Naive B cell (primary cell): ENCODE data around the gene PSME3IP1. TPM values are rescaled to one million over a fixed set of nuclear protein-coding genes. Genes with fewer than 3 reads are reported as not detected.
"Not testable (repeated sequence)": the region's sequence is repeated elsewhere in the genome, so short reads cannot be mapped to it uniquely, and the experiment has no call there.

ENCODE experiments used
- ATAC-seq, 2 donors: fragments of 150-1000 bp; cut with Tn5 transposase; 2 replicates each; pipeline ENCODE4 v1.10.0; 2021; ENCODE audit warnings: low read depth in 2 of 2, mild to moderate bottlenecking in 2 of 2, moderate library complexity in 2 of 2
- DNase-seq: peaks from one replicate; pipeline ENCODE4 v3.0.0; 2022
- H3K27ac Mint-ChIP-seq, 6 donors: one replicate each; pipeline ENCODE4 v1.8.0; 2020 to 2022; ENCODE audit warnings: mild to moderate bottlenecking in 6 of 6, mixed read lengths in 6 of 6, moderate library complexity in 5 of 6, inconsistent platforms in 2 of 6
- H3K27me3 Mint-ChIP-seq, 3 donors: one replicate each; pipeline ENCODE4 v1.8.0; 2021 to 2022; ENCODE audit warnings: mixed read lengths in 3 of 3, mild to moderate bottlenecking in 1 of 3
- H3K36me3 Mint-ChIP-seq, 2 donors: one replicate each; pipeline ENCODE4 v1.8.0; 2020 to 2022; ENCODE audit warnings: mixed read lengths in 2 of 2, inconsistent platforms in 1 of 2, mild to moderate bottlenecking in 1 of 2
- H3K4me1 Mint-ChIP-seq, 3 donors: one replicate each; pipeline ENCODE4 v1.8.0; 2020 to 2022; ENCODE audit warnings: mixed read lengths in 3 of 3, inconsistent platforms in 1 of 3, mild to moderate bottlenecking in 1 of 3, moderate library complexity in 1 of 3
- H3K4me3 Mint-ChIP-seq, 8 donors: one replicate each; pipeline ENCODE4 v1.8.0; 2020 to 2022; ENCODE audit warnings: mild to moderate bottlenecking in 8 of 8, mixed read lengths in 8 of 8, moderate library complexity in 8 of 8, inconsistent platforms in 2 of 8
- H3K9me3 Mint-ChIP-seq, 7 donors: one replicate each; pipeline ENCODE4 v1.8.0; 2020 to 2022; ENCODE audit warnings: mixed read lengths in 7 of 7, mild to moderate bottlenecking in 5 of 7, inconsistent platforms in 2 of 7, moderate library complexity in 1 of 7
- polyA plus RNA-seq, 6 donors: library from polyadenylated mRNA; unstranded; fragments of 300-500 nt; fragmentation: Illumina TruSeq; gene quantifications; one replicate each; pipeline ENCODE4 v1.2.3, GENCODE V29; 2021; ENCODE audit warnings: low read depth in 6 of 6

The PSME3IP1 gene
- polyA plus RNA-seq, 6 donors from 2014 or later, result 85.1 to 109 (median 93.6) TPM

DNA sequence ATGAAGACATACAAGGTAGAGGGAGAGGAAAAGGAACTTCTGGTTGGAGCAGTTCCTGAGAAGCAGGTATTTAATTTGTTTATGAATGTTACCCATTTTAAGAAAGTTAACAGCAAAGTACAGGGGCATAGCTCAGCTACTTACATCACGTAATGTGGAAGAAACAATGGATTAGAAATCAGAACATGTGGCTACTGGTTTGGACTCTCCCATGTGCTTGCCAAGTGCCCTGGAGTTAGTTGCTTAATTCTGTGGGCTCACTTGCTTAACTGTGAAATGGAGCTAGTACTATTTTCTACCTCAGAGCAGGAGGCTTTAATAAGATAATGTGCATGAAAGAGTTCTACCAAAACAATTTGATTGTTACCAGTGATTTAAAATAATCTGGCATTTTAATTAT is 27.6 kb upstream of the PSME3IP1 start:
- Mint-ChIP-seq H3K9me3 (peaks cover 8 to 29% (median 17%) of the 10 kb centered on the region in 7 donors), H3K4me1 (no peaks in the 10 kb centered on the region), H3K4me3 (no peak overlapping the region), H3K27ac (no peak overlapping the region), H3K27me3 (no peaks in the 10 kb centered on the region), H3K36me3 (peaks cover 50 to 60% of the 10 kb centered on the region in 2 donors)
- no peak for DNase-seq
- no peak for ATAC-seq

DNA sequence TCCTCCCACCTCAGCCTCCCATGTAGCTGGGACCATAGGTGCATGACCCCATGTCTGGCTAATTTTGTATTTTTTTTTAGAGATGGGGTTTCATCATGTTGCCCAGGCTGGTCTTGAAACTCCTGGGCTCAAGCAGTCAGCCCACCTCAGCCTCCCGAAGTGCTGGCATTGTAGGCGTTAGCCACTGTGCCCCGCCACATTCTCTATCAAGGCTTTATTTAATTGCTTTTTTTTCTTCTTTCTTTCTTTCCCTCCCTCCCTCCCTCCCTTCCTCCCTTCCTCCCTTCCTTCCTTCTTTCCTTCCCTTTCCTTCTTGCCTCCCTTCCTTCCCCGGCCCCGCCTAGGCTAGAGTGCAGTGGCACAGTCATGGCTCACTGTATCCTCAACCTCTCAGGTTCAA is 23.9 kb upstream of the PSME3IP1 start:
- Mint-ChIP-seq H3K27ac (no peak overlapping the region), H3K27me3 (no peaks in the 10 kb centered on the region), H3K4me1 (no peaks in the 10 kb centered on the region), H3K4me3 (no peak overlapping the region), H3K9me3 (no peaks in the 10 kb centered on the region), H3K36me3 (peaks cover 25 to 31% of the 10 kb centered on the region in 2 donors)
- ATAC-seq, result no peak
- DNase-seq, result no peak

DNA sequence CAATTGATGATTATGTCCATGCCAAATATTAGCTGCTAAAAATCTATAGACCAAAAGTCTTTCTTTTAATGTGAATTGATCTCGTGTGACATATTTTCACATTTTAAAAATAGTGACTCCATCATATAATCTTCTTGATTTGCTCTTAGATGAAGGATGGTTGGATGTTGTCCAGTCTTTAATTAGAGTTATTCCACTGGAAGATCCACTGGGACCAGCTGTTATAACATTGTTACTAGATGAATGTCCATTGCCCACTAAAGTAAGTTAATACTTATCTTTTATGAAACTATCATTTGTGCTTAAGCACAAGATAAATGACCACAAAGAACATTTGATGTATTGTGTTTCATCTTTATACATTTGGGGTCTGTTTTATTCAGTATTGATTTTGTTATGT is 23.1 kb upstream of the PSME3IP1 start:
- DNase-seq, result no peak
- no peak overlapping the region for H3K27ac Mint-ChIP-seq
- H3K27me3 Mint-ChIP-seq, result no peaks in the 10 kb centered on the region
- H3K9me3 Mint-ChIP-seq, result no peaks in the 10 kb centered on the region
- H3K36me3 Mint-ChIP-seq, result peaks cover 16 to 24% of the 10 kb centered on the region in 2 donors
- no peak for ATAC-seq
- H3K4me1 Mint-ChIP-seq, result no peaks in the 10 kb centered on the region
- H3K4me3 Mint-ChIP-seq, result no peak overlapping the region

DNA sequence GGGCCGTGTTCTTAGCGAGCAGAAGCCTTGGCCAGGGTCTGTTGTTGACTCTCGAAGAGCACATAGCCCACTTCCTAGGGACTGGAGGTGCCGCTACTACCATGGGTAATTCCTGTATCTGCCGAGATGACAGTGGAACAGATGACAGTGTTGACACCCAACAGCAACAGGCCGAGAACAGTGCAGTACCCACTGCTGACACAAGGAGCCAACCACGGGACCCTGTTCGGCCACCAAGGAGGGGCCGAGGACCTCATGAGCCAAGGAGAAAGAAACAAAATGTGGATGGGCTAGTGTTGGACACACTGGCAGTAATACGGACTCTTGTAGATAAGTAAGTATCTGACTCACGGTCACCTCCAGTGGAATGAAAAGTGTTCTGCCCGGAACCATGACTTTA is 18.8 kb upstream of the PSME3IP1 start:
- no peak overlapping the region for H3K27ac Mint-ChIP-seq
- peaks cover 6 to 8% of the 10 kb centered on the region in 2 donors for H3K36me3 Mint-ChIP-seq
- ATAC-seq (no peak), DNase-seq (no peak)
- no peaks in the 10 kb centered on the region for H3K9me3 Mint-ChIP-seq
- no peaks in the 10 kb centered on the region for H3K27me3 Mint-ChIP-seq
- peaks cover 0 to 5% (median 2%) of the 10 kb centered on the region in 3 donors for H3K4me1 Mint-ChIP-seq
- H3K4me3 Mint-ChIP-seq, result no peak overlapping the region

DNA sequence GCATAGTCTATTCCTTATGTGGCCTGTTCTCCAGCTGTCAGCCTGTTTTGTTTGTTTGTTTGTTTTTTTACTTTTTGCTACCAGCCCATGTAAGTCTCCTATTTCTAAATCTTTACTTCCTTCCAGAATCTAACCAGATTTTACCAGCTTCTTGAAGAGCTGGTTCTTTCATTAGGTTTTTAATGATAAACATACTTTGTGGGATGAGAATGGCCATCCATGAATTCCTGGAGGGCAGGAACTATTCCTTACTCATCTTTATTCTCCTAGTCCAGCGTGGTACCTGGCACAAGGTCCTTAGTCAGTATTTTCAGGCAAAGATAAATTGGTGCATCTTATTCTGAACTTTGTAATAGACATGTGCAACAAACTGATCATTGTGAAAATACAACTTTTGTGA is 17.6 kb upstream of the PSME3IP1 start:
- Mint-ChIP-seq H3K4me3 (no peak overlapping the region), H3K4me1 (peaks cover 2 to 8% (median 5%) of the 10 kb centered on the region in 3 donors), H3K9me3 (no peaks in the 10 kb centered on the region), H3K36me3 (peaks cover 6 to 8% of the 10 kb centered on the region in 2 donors), H3K27ac (peak overlapping the region in 2 of 6 donors; percentile 1 to 35), H3K27me3 (no peaks in the 10 kb centered on the region)
- DNase-seq, result no peak
- no peak for ATAC-seq

DNA sequence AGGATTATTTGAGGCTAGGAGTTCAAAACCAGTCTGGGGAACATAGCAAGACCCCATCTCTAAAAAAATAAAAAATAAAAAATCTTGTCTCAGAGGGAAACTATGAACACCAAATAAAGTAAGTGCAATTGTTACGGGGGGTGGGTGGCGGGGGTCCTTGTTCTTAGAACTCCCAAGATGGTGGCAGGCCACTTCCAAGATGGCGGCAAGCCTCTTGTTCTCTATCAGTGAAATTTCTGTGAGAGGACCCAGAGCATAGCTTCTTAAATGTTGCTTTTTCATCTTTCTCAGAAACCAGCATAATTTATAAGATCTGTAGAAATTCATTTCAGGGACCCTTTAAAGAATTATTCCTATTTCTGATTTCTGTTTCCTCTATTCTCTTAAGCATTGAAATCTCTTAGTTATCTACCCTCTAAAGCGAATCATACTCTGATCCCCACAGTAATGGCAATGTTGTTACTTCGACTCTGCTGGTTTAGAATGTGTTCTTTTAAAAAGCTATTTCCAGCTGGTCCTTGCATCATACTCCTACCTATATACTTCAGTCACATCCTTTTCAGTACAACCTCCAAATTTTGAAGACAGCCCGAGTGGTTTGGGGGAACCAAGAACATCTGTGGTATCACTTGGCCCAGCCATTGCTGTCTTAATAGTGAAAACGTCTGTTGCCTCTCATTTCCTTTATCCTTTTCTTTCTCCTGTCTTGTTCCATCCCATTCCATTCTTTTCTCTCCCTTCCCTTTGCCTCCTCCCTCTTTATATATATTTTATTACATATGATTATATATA is 16.5 kb upstream of the PSME3IP1 start:
- no peaks in the 10 kb centered on the region for H3K9me3 Mint-ChIP-seq
- DNase-seq (no peak), ATAC-seq (no peak)
- H3K27me3 Mint-ChIP-seq, result no peaks in the 10 kb centered on the region
- H3K4me1 Mint-ChIP-seq, result peaks cover 2 to 10% (median 5%) of the 10 kb centered on the region in 3 donors
- H3K4me3 Mint-ChIP-seq, result no peak overlapping the region
- no peaks in the 10 kb centered on the region for H3K36me3 Mint-ChIP-seq
- H3K27ac Mint-ChIP-seq, result no peak overlapping the region

DNA sequence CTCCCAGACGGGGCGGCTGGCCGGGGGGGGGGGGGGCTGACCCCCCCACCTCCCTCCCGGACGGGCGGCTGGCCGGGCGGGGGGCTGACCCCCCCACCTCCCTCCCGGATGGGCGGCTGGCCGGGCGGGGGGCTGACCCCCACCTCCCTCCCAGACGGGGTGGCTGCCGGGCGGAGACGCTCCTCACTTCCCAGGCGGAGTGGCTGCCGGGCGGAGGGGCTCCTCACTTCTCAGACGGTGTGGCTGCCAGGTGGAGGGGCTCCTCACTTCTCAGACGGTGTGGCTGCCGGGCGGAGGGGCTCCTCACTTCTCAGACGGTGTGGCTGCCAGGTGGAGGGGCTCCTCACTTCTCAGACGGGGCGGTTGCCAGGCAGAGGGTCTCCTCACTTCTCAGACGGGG is 15.1 kb upstream of the PSME3IP1 start:
- H3K4me3 Mint-ChIP-seq, H3K9me3 Mint-ChIP-seq: not testable (repeated sequence)
- peaks cover 4 to 10% (median 5%) of the 10 kb centered on the region in 3 donors for H3K4me1 Mint-ChIP-seq

DNA sequence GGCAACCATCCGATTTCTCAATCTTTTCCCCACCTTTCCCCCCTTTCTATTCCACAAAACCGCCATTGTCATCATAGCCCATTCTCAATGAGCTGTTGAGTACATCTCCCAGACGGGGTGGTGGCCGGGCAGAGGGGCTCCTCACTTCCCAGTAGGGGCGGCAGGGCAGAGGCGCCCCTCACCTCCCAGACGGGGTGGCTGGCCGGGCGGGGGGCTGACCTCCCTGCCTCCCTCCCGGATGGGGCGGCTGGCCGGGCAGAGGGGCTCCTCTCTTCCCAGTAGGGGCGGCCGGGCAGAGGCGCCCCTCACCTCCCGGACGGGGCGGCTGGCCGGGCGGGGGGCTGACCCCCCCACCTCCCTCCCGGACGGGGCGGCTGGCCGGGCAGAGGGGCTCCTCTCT is 14.5 kb upstream of the PSME3IP1 start:
- not testable (repeated sequence) for ATAC-seq, H3K4me3 Mint-ChIP-seq, DNase-seq, H3K27ac Mint-ChIP-seq, H3K36me3 Mint-ChIP-seq, H3K9me3 Mint-ChIP-seq, H3K27me3 Mint-ChIP-seq
- peaks cover 4 to 10% (median 5%) of the 10 kb centered on the region in 3 donors for H3K4me1 Mint-ChIP-seq

More for the DNA sequence above, 15.1 kb upstream of the PSME3IP1 start:
- ATAC-seq, DNase-seq, H3K36me3 Mint-ChIP-seq, H3K27ac Mint-ChIP-seq, H3K27me3 Mint-ChIP-seq: not testable (repeated sequence)

DNA sequence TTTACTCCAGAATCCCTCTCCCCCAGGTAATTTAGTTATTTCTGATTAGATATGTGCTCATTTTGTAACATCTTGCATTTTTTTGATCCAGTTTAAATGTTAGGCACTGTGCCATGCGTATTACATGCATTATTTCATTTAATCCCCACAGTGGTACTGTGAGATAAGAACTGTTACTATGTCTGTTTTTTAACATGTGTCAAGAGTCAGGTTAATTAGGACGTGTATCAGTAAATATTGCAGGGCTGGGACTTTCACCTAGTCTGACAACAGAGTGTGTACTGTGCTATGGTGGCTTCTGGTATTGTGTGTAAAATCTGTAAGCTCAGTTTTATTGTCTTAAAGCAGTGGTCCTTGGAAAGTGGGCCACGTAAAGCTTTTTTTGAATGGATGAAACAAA is 10.9 kb upstream of the PSME3IP1 start:
- H3K9me3 Mint-ChIP-seq, result no peaks in the 10 kb centered on the region
- H3K27me3 Mint-ChIP-seq, result no peaks in the 10 kb centered on the region
- DNase-seq (no peak), ATAC-seq (no peak)
- H3K36me3 Mint-ChIP-seq, result no peaks in the 10 kb centered on the region
- peaks cover 7 to 25% (median 10%) of the 10 kb centered on the region in 3 donors for H3K4me1 Mint-ChIP-seq
- H3K27ac Mint-ChIP-seq, result peak overlapping the region in 1 of 6 donors; percentile 30
- H3K4me3 Mint-ChIP-seq, result no peak overlapping the region

DNA sequence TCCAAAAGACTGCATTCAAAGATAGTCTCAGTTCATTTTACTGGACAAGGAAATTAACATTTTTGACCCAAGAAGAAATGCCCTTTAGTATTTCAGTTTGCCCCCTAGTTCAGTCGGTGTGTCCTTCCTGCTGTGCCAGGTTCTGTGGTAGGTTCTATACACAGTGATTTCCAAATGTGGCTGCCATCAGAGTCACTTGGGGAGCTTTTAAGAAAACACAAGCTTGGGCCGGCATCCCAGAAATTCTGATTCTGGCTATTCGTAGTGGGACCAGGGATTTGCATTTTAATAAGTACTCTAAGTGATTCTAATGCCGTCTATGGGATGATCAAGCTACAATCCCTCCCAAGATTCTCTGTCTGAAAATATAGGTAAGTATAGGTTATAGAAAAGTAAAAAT is 10.4 kb upstream of the PSME3IP1 start:
- peak overlapping the region in 1 of 6 donors; percentile 30 for H3K27ac Mint-ChIP-seq
- ATAC-seq (no peak), DNase-seq (no peak)
- no peaks in the 10 kb centered on the region for H3K36me3 Mint-ChIP-seq
- H3K4me3 Mint-ChIP-seq, result no peak overlapping the region
- no peaks in the 10 kb centered on the region for H3K9me3 Mint-ChIP-seq
- no peaks in the 10 kb centered on the region for H3K27me3 Mint-ChIP-seq
- H3K4me1 Mint-ChIP-seq, result peaks cover 7 to 25% (median 10%) of the 10 kb centered on the region in 3 donors

DNA sequence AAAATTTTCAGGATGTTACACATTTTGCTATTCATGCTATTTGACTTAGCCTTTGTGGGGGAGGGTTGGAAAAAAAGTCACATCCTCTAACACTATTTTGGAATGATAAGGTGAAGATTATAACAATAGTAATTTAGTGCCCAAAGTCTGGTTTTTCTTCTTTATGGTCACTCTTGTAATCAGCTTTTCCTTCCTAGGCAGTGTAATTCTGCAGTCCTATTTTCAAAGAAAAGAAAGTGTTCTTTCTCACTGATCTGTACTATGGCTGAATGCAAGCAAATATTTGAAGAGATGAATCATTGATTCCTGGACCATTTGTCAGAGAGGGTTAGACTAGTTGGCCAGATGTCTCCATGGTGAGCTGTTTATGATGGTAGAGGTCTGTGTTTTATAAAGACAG is 8.7 kb upstream of the PSME3IP1 start:
- no peak for ATAC-seq
- no peaks in the 10 kb centered on the region for H3K9me3 Mint-ChIP-seq
- H3K4me3 Mint-ChIP-seq, result no peak overlapping the region
- no peaks in the 10 kb centered on the region for H3K27me3 Mint-ChIP-seq
- no peak for DNase-seq
- no peaks in the 10 kb centered on the region for H3K36me3 Mint-ChIP-seq
- peaks cover 13 to 31% (median 15%) of the 10 kb centered on the region in 3 donors for H3K4me1 Mint-ChIP-seq
- no peak overlapping the region for H3K27ac Mint-ChIP-seq

DNA sequence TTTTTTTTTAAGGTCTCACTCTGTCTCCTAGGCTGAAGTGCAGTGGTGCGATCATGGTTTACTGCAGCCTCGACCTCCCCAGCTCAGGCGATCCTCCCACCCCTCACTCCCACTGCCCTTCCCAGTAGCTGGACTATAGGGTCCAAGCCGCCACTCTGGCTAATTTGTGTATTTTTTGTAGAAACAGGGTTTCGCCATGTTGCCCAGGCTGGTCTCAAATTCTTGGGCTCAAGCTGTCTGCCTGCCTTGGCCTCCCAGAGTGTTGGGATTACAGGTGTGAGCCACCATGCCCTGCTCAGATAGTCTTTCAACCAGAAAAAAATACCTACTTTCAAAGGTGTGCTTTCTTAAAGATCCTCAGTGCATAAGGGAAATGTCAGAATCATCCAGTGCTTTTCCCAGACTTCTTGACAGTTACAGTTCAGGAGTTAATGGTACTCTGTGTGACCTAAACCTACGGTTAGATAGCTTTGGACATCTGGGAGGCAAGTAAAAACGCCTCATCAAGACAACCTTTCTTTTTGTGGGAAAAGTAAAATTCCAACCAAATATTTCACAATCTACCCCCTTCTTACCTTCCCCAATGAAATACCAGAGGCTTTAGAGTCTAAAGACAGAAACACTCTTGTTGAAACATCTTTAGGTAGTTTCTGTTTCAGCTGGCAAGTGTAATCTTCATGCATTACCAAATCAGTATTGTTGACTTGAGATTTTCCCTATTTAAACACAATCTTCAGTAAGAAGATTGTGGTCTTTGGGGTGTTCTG is 7.1 kb upstream of the PSME3IP1 start:
- no peaks in the 10 kb centered on the region for H3K36me3 Mint-ChIP-seq
- no peaks in the 10 kb centered on the region for H3K9me3 Mint-ChIP-seq
- H3K27me3 Mint-ChIP-seq, result no peaks in the 10 kb centered on the region
- no peak overlapping the region for H3K27ac Mint-ChIP-seq
- H3K4me3 Mint-ChIP-seq, result no peak overlapping the region
- no peak for DNase-seq
- peaks cover 17 to 26% (median 23%) of the 10 kb centered on the region in 3 donors for H3K4me1 Mint-ChIP-seq
- ATAC-seq, result no peak

DNA sequence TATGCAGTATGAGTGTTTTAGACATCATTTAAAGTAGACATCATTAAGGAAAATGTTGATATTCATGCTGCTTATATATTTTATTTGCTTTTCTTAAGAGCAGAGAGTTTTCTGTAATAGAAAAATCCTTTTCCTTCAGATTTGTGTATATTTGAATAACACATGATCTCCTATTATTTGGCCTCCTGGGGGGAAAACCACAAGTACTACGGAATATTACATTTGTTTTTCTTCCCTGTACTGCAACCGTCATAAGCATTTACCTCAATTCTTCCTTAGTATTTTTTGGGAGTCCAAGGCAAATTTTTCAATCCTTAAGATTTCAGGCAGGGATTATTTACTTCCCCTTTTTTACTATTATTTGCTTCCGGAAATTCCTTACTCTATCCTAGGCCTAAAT is 6.3 kb upstream of the PSME3IP1 start:
- H3K27ac Mint-ChIP-seq, result peak overlapping the region in 1 of 6 donors; percentile 34
- H3K4me1 Mint-ChIP-seq, result peaks cover 24 to 33% (median 31%) of the 10 kb centered on the region in 3 donors
- no peak for ATAC-seq

DNA sequence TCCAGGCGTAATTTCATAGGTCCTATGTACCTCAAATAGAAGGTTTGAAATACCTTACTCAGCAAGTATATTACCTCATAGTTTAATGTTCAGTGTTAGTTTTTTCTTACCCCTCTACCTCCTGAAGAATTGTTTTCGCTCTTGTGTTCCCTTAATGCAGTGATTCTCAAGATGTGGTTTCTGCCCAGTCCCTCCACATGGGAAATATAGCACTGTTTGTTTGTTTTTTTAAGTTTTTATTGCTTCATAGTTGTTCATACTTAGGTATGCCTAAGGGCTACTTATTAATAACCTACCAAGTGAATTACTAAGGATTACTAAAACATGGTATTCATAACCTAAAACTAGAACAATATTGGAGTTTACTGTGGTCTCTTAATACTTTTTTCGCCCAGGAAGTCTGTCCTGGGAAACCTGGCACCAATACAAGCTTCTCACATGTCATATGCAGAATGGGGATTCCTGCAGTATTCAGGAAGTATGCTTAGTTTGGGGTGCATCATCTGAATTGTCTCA is 5.3 kb upstream of the PSME3IP1 start:
- no peak for ATAC-seq
- Mint-ChIP-seq H3K27me3 (no peaks in the 10 kb centered on the region), H3K9me3 (no peaks in the 10 kb centered on the region), H3K4me1 (peaks cover 32 to 41% (median 39%) of the 10 kb centered on the region in 3 donors), H3K36me3 (no peaks in the 10 kb centered on the region), H3K4me3 (peak overlapping the region in 1 of 8 donors; percentile 10), H3K27ac (no peak overlapping the region)
- DNase-seq, result no peak

More for the DNA sequence above, 6.3 kb upstream of the PSME3IP1 start:
- H3K27me3 Mint-ChIP-seq, result no peaks in the 10 kb centered on the region
- H3K4me3 Mint-ChIP-seq, result no peak overlapping the region
- H3K36me3 Mint-ChIP-seq, result no peaks in the 10 kb centered on the region
- H3K9me3 Mint-ChIP-seq, result no peaks in the 10 kb centered on the region
- no peak for DNase-seq
